ENCODE results near the gene MRPS2. TPM values are rescaled to one million over a fixed set of nuclear protein-coding genes. Genes with fewer than 3 reads are reported as not detected.

The MRPS2 gene
- polyA plus RNA-seq, 1 donor (not counting 4 experiments of a cell fraction or from before 2014, with no cell fraction given), result 44.7 TPM

- H3K9me3 ChIP-seq (ENCODE audit: control insufficient read depth, low read depth, low read length), result no peaks in the 10 kb centered on the region
- H2AFZ ChIP-seq (ENCODE audit: control insufficient read depth, low read length), result no peak overlapping the region
- FAIRE-seq, result no peak
- no peak overlapping the region for H3K9ac ChIP-seq (ENCODE audit: control insufficient read depth, extremely low read depth, insufficient read depth, low read length)
- H3K9me1 ChIP-seq (ENCODE audit: control insufficient read depth, extremely low read depth, insufficient read depth, low read length), result no peaks in the 10 kb centered on the region
- H3K4me3 ChIP-seq (ENCODE audit: control insufficient read depth in 2 of 3, extremely low read depth in 1 of 3, insufficient read depth in 2 of 3, low read depth in 1 of 3, low read length in 3 of 3), result no peak overlapping the region
- no peaks in the 10 kb centered on the region for H3K27me3 ChIP-seq (ENCODE audit: control insufficient read depth, extremely low read depth, insufficient read depth, low read length)
- H3K79me2 ChIP-seq (ENCODE audit: control insufficient read depth, insufficient read depth, low read length), result no peaks in the 10 kb centered on the region
- H3K4me2 ChIP-seq (ENCODE audit: control insufficient read depth, extremely low read depth, insufficient read depth, low read depth, low read length), result no peak overlapping the region
- TF ChIP-seq, protein P1, sequence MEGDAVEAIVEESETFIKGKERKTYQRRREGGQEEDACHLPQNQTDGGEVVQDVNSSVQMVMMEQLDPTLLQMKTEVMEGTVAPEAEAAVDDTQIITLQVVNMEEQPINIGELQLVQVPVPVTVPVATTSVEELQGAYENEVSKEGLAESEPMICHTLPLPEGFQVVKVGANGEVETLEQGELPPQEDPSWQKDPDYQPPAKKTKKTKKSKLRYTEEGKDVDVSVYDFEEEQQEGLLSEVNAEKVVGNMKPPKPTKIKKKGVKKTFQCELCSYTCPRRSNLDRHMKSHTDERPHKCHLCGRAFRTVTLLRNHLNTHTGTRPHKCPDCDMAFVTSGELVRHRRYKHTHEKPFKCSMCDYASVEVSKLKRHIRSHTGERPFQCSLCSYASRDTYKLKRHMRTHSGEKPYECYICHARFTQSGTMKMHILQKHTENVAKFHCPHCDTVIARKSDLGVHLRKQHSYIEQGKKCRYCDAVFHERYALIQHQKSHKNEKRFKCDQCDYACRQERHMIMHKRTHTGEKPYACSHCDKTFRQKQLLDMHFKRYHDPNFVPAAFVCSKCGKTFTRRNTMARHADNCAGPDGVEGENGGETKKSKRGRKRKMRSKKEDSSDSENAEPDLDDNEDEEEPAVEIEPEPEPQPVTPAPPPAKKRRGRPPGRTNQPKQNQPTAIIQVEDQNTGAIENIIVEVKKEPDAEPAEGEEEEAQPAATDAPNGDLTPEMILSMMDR (optimal IDR thresholded peaks at IDR 0.05 in 1 of 3, IDR thresholded peaks at IDR 0.05 in 1 of 3, conservative IDR thresholded peaks at IDR 0.05 in 1 of 3; ENCODE audit: extremely low read depth in 1 of 3, insufficient read depth in 2 of 3, low read length in 3 of 3), result no peak
- TF ChIP-seq EZH2 (IDR thresholded peaks at IDR 0.05; ENCODE audit: low read length), result no peak
- no peak overlapping the region for H3K27ac ChIP-seq (ENCODE audit: control insufficient read depth, insufficient read depth, low read length)
- dilution Hi-C loops (cut with MboI; ENCODE audit: extremely low pct_ligation_motif_present, low sequenced_read_pairs), result no loop called here
- H3K4me1 ChIP-seq (ENCODE audit: control insufficient read depth, extremely low read depth, insufficient read depth, low read length), result no peaks in the 10 kb centered on the region
- no peaks in the 10 kb centered on the region for H4K20me1 ChIP-seq (ENCODE audit: control insufficient read depth, extremely low read depth, insufficient read depth, low read length)
- no peaks in the 10 kb centered on the region for H3K36me3 ChIP-seq (ENCODE audit: control insufficient read depth in 2 of 2, extremely low read depth in 1 of 2, insufficient read depth in 2 of 2, low read length in 2 of 2)
- DNase-seq (ENCODE audit: low read depth, low spot score), result no peak
Observed at GRCh38 chr9:135551456-135551855, 51.0 kb downstream of the MRPS2 start.

GRCh38 chr9:135552021-135552697 lies 51.7 kb downstream of the MRPS2 start:
- no peaks in the 10 kb centered on the region for H3K4me1 ChIP-seq (ENCODE audit: control insufficient read depth, extremely low read depth, insufficient read depth, low read length)
- no peaks in the 10 kb centered on the region for H4K20me1 ChIP-seq (ENCODE audit: control insufficient read depth, extremely low read depth, insufficient read depth, low read length)
- H3K36me3 ChIP-seq (ENCODE audit: control insufficient read depth in 2 of 2, extremely low read depth in 1 of 2, insufficient read depth in 2 of 2, low read length in 2 of 2), result no peaks in the 10 kb centered on the region
- DNase-seq (ENCODE audit: low read depth, low spot score) (no peak), FAIRE-seq (no peak)
- H3K4me2 ChIP-seq (ENCODE audit: control insufficient read depth, extremely low read depth, insufficient read depth, low read depth, low read length), result no peak overlapping the region
- no peak overlapping the region for H3K9ac ChIP-seq (ENCODE audit: control insufficient read depth, extremely low read depth, insufficient read depth, low read length)
- TF ChIP-seq, protein P1 (optimal IDR thresholded peaks at IDR 0.05 in 1 of 3, IDR thresholded peaks at IDR 0.05 in 1 of 3, conservative IDR thresholded peaks at IDR 0.05 in 1 of 3; ENCODE audit: extremely low read depth in 1 of 3, insufficient read depth in 2 of 3, low read length in 3 of 3), result no peak
- TF ChIP-seq EZH2 (IDR thresholded peaks at IDR 0.05; ENCODE audit: low read length), result no peak
- H3K9me1 ChIP-seq (ENCODE audit: control insufficient read depth, extremely low read depth, insufficient read depth, low read length), result no peaks in the 10 kb centered on the region
- H2AFZ ChIP-seq (ENCODE audit: control insufficient read depth, low read length), result no peak overlapping the region
- dilution Hi-C loops (cut with MboI; ENCODE audit: extremely low pct_ligation_motif_present, low sequenced_read_pairs), result no loop called here
- H3K27ac ChIP-seq (ENCODE audit: control insufficient read depth, insufficient read depth, low read length), result no peak overlapping the region
- no peaks in the 10 kb centered on the region for H3K27me3 ChIP-seq (ENCODE audit: control insufficient read depth, extremely low read depth, insufficient read depth, low read length)
- H3K9me3 ChIP-seq (ENCODE audit: control insufficient read depth, low read depth, low read length), result no peaks in the 10 kb centered on the region
- H3K79me2 ChIP-seq (ENCODE audit: control insufficient read depth, insufficient read depth, low read length), result no peaks in the 10 kb centered on the region
- no peak overlapping the region for H3K4me3 ChIP-seq (ENCODE audit: control insufficient read depth in 2 of 3, extremely low read depth in 1 of 3, insufficient read depth in 2 of 3, low read depth in 1 of 3, low read length in 3 of 3)

Data from keratinocyte (primary cell).